Astrocyte of the spinal cord (primary cell): ENCODE results near the gene CRYZ.

Source experiments
- DNase-seq: peaks from one replicate; pipeline ENCODE4 v3.0.0; 2011; ENCODE audit warnings: low read depth, low spot score
- H3K4me3 ChIP-seq: 2 replicates; pipeline ENCODE4 v1.5.1; 2011; ENCODE audit warnings: low read depth, mild to moderate bottlenecking, low read length, moderate library complexity
- in situ Hi-C: cut with HindIII; loops from 2 replicates; pipeline ENCODE4 v1.10.0; 2017; ENCODE audit warnings: low sequenced_read_pairs
- TF ChIP-seq, protein P1 (sequence below): IDR thresholded peaks from 2 replicates; pipeline ENCODE4 v1.5.1; 2012; ENCODE audit warnings: low read depth, mild to moderate bottlenecking, low read length, inconsistent platforms

CRYZ gene

DNA sequence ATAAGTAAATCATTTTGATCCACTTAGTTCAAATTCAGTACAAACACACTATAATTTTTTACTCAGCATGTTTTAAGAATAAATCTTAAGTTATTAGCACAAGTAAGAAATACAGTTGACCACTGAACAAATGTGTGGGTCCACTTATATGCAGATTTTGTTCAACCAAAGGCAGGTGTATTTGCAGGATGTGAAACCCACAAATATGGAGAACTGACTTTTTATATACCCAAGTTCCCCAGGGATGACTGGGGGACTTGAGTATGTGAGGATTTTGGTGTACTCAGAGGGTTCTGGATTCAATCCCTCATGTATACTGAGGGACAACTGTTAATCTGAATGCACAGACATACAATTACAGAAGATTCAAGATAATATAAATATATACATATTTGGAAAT, 33.5 kb downstream of the CRYZ start:
- TF ChIP-seq, protein P1, sequence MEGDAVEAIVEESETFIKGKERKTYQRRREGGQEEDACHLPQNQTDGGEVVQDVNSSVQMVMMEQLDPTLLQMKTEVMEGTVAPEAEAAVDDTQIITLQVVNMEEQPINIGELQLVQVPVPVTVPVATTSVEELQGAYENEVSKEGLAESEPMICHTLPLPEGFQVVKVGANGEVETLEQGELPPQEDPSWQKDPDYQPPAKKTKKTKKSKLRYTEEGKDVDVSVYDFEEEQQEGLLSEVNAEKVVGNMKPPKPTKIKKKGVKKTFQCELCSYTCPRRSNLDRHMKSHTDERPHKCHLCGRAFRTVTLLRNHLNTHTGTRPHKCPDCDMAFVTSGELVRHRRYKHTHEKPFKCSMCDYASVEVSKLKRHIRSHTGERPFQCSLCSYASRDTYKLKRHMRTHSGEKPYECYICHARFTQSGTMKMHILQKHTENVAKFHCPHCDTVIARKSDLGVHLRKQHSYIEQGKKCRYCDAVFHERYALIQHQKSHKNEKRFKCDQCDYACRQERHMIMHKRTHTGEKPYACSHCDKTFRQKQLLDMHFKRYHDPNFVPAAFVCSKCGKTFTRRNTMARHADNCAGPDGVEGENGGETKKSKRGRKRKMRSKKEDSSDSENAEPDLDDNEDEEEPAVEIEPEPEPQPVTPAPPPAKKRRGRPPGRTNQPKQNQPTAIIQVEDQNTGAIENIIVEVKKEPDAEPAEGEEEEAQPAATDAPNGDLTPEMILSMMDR = no peak
- in situ Hi-C loops = no loop called here
- no peak for DNase-seq
- H3K4me3 ChIP-seq = no peak overlapping the region

GRCh38 chr1:74697832-74698231, 35.0 kb downstream of the CRYZ start:
- no peak for DNase-seq
- in situ Hi-C loops = no loop called here
- TF ChIP-seq, protein P1 = no peak
- no peak overlapping the region for H3K4me3 ChIP-seq

DNA sequence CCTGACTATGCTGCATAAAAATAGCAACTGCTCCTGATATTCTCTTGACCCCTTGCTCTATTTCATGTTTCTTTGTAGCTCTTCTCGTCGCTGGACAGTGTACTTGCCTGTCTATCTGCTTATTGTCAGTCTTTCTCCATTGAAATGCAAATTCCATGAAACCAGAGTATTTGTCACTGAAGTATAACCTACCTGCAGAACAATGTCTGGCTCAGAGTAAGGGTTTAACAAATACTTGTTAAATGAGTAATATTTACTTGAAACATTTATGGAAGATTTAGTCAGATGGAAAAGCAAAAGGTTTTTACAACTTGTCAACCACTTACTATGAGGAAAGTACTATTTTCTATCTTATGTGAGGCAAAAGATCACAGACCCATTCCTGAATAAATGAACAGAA, 39.4 kb downstream of the CRYZ start:
- in situ Hi-C loops = no loop called here
- DNase-seq = peak; percentile 42
- no peak overlapping the region for H3K4me3 ChIP-seq
- TF ChIP-seq, protein P1 = no peak

GRCh38 chr1:74690909-74691308, 41.9 kb downstream of the CRYZ start:
- TF ChIP-seq, protein P1 = no peak
- no peak for DNase-seq
- in situ Hi-C loops = no loop called here
- H3K4me3 ChIP-seq = no peak overlapping the region

GRCh38 chr1:74690364-74690696, 42.5 kb downstream of the CRYZ start:
- H3K4me3 ChIP-seq = no peak overlapping the region
- TF ChIP-seq, protein P1 = no peak
- in situ Hi-C loops = no loop called here
- no peak for DNase-seq

- in situ Hi-C loops = no loop called here
- DNase-seq = peak; percentile 59
Observed at GRCh38 chr1:74689621-74690363, 43.1 kb downstream of the CRYZ start.

More at GRCh38 chr1:74689621-74690363, 43.1 kb downstream of the CRYZ start:
- TF ChIP-seq, protein P1 = peak; percentile 69
- no peak overlapping the region for H3K4me3 ChIP-seq
